Measurements from ENCODE around the gene CHST11.

Gene CHST11

GRCh38 chr12:104634852-104635251 lies 178.1 kb downstream of the CHST11 start:
- no peak for DNase-seq (ENCODE audit: low spot score)
- no peak for TF ChIP-seq CTCF (IDR thresholded peaks at IDR 0.05; ENCODE audit: borderline replicate concordance, control extremely low read depth, extremely low read depth, insufficient read depth, missing control alignments)
- in situ Hi-C loops (cut with MboI; ENCODE audit: low sequenced_read_pairs, unreplicated experiment): no loop called here

- in situ Hi-C loops (cut with MboI; ENCODE audit: low sequenced_read_pairs, unreplicated experiment): no loop called here
- no peak for DNase-seq (ENCODE audit: low spot score)
- TF ChIP-seq CTCF (IDR thresholded peaks at IDR 0.05; ENCODE audit: borderline replicate concordance, control extremely low read depth, extremely low read depth, insufficient read depth, missing control alignments): no peak
These were observed 179.0 kb downstream of the CHST11 start for GRCh38 chr12:104635607-104636343.

- DNase-seq (ENCODE audit: low spot score): no peak
- in situ Hi-C loops (cut with MboI; ENCODE audit: low sequenced_read_pairs, unreplicated experiment): no loop called here
- no peak for TF ChIP-seq CTCF (IDR thresholded peaks at IDR 0.05; ENCODE audit: borderline replicate concordance, control extremely low read depth, extremely low read depth, insufficient read depth, missing control alignments)
These were observed 179.7 kb downstream of the CHST11 start for GRCh38 chr12:104636496-104636895.

- no peak for TF ChIP-seq CTCF (IDR thresholded peaks at IDR 0.05; ENCODE audit: borderline replicate concordance, control extremely low read depth, extremely low read depth, insufficient read depth, missing control alignments)
- in situ Hi-C loops (cut with MboI; ENCODE audit: low sequenced_read_pairs, unreplicated experiment): no loop called here
- DNase-seq (ENCODE audit: low spot score): no peak
These were observed 180.9 kb downstream of the CHST11 start for GRCh38 chr12:104637604-104638003.

- no peak for TF ChIP-seq CTCF (IDR thresholded peaks at IDR 0.05; ENCODE audit: borderline replicate concordance, control extremely low read depth, extremely low read depth, insufficient read depth, missing control alignments)
- in situ Hi-C loops (cut with MboI; ENCODE audit: low sequenced_read_pairs, unreplicated experiment): no loop called here
- DNase-seq (ENCODE audit: low spot score): no peak
These were observed 181.6 kb downstream of the CHST11 start for GRCh38 chr12:104638218-104638850.

GRCh38 chr12:104638851-104639240 lies 182.1 kb downstream of the CHST11 start:
- in situ Hi-C loops (cut with MboI; ENCODE audit: low sequenced_read_pairs, unreplicated experiment): no loop called here
- no peak for TF ChIP-seq CTCF (IDR thresholded peaks at IDR 0.05; ENCODE audit: borderline replicate concordance, control extremely low read depth, extremely low read depth, insufficient read depth, missing control alignments)
- DNase-seq (ENCODE audit: low spot score): no peak
